Measurements from ENCODE around the gene ABCA3. TPM values are rescaled to one million over a fixed set of nuclear protein-coding genes. Genes with fewer than 3 reads are reported as not detected.

The ABCA3 gene
- total RNA-seq, 1 experiment from 2014 or later, result not detected

- no peaks in the 10 kb centered on the region for H3K9me3 ChIP-seq (replicated peaks)
Measured at GRCh38 chr16:2287916-2288547, 52.5 kb downstream of the ABCA3 start.

GRCh38 chr16:2286550-2286949 is 54.0 kb downstream of the ABCA3 start:
- Histone ChIP-seq H3K4me1 (replicated peaks) (no peaks in the 10 kb centered on the region), H3K4me3 (no peak overlapping the region), H3K27ac (no peak overlapping the region), H3K9me3 (replicated peaks) (no peaks in the 10 kb centered on the region), H3K27me3 (replicated peaks) (peaks cover 78% of the 10 kb centered on the region), H3K36me3 (no peaks in the 10 kb centered on the region)
- DNase-seq (ENCODE audit: low read depth in 1 of 2, low spot score in 2 of 2), result no peak

More at GRCh38 chr16:2287916-2288547, 52.5 kb downstream of the ABCA3 start:
- Histone ChIP-seq H3K4me3 (no peak overlapping the region), H3K27ac (no peak overlapping the region), H3K36me3 (no peaks in the 10 kb centered on the region), H3K27me3 (replicated peaks) (peaks cover 80% of the 10 kb centered on the region), H3K4me1 (replicated peaks) (no peaks in the 10 kb centered on the region)
- no peak for DNase-seq (ENCODE audit: low read depth in 1 of 2, low spot score in 2 of 2)

GRCh38 chr16:2285731-2286191 is 54.8 kb downstream of the ABCA3 start:
- no peaks in the 10 kb centered on the region for H3K36me3 ChIP-seq
- no peaks in the 10 kb centered on the region for H3K4me1 ChIP-seq (replicated peaks)
- peaks cover 83% of the 10 kb centered on the region for H3K27me3 ChIP-seq (replicated peaks)
- no peak for DNase-seq (ENCODE audit: low read depth in 1 of 2, low spot score in 2 of 2)
- H3K27ac ChIP-seq, result no peak overlapping the region
- H3K4me3 ChIP-seq, result no peak overlapping the region
- H3K9me3 ChIP-seq (replicated peaks), result no peaks in the 10 kb centered on the region

- DNase-seq (ENCODE audit: low read depth in 1 of 2, low spot score in 2 of 2), result no peak
- no peak overlapping the region for H3K4me3 ChIP-seq
- H3K9me3 ChIP-seq (replicated peaks), result no peaks in the 10 kb centered on the region
- no peak overlapping the region for H3K27ac ChIP-seq
- no peaks in the 10 kb centered on the region for H3K36me3 ChIP-seq
- H3K4me1 ChIP-seq (replicated peaks), result no peaks in the 10 kb centered on the region
- peaks cover 81% of the 10 kb centered on the region for H3K27me3 ChIP-seq (replicated peaks)
Measured at GRCh38 chr16:2284797-2285576, 55.5 kb downstream of the ABCA3 start.

GRCh38 chr16:2284001-2284770 is 56.3 kb downstream of the ABCA3 start:
- DNase-seq (ENCODE audit: low read depth in 1 of 2, low spot score in 2 of 2), result no peak
- no peaks in the 10 kb centered on the region for H3K36me3 ChIP-seq
- no peak overlapping the region for H3K4me3 ChIP-seq
- H3K27me3 ChIP-seq (replicated peaks), result peaks cover 84% of the 10 kb centered on the region
- H3K4me1 ChIP-seq (replicated peaks), result no peaks in the 10 kb centered on the region
- H3K27ac ChIP-seq, result no peak overlapping the region
- no peaks in the 10 kb centered on the region for H3K9me3 ChIP-seq (replicated peaks)

- H3K27ac ChIP-seq, result no peak overlapping the region
- H3K36me3 ChIP-seq, result no peaks in the 10 kb centered on the region
- no peak overlapping the region for H3K4me3 ChIP-seq
- no peak for DNase-seq (ENCODE audit: low read depth in 1 of 2, low spot score in 2 of 2)
- no peaks in the 10 kb centered on the region for H3K9me3 ChIP-seq (replicated peaks)
- H3K4me1 ChIP-seq (replicated peaks), result no peaks in the 10 kb centered on the region
- H3K27me3 ChIP-seq (replicated peaks), result peaks cover 88% of the 10 kb centered on the region
Measured at GRCh38 chr16:2282866-2283555, 57.5 kb downstream of the ABCA3 start.

GRCh38 chr16:2282262-2282661 is 58.3 kb downstream of the ABCA3 start:
- H3K4me1 ChIP-seq (replicated peaks), result no peaks in the 10 kb centered on the region
- no peak overlapping the region for H3K4me3 ChIP-seq
- peaks cover 86% of the 10 kb centered on the region for H3K27me3 ChIP-seq (replicated peaks)
- DNase-seq (ENCODE audit: low read depth in 1 of 2, low spot score in 2 of 2), result no peak
- H3K36me3 ChIP-seq, result no peaks in the 10 kb centered on the region
- no peak overlapping the region for H3K27ac ChIP-seq
- H3K9me3 ChIP-seq (replicated peaks), result no peaks in the 10 kb centered on the region

GRCh38 chr16:2280981-2281542 is 59.5 kb downstream of the ABCA3 start:
- Histone ChIP-seq H3K4me1 (replicated peaks) (no peaks in the 10 kb centered on the region), H3K4me3 (no peak overlapping the region), H3K27ac (no peak overlapping the region), H3K9me3 (replicated peaks) (no peaks in the 10 kb centered on the region), H3K36me3 (no peaks in the 10 kb centered on the region), H3K27me3 (replicated peaks) (peaks cover 87% of the 10 kb centered on the region)
- DNase-seq (ENCODE audit: low read depth in 1 of 2, low spot score in 2 of 2), result no peak

- DNase-seq (ENCODE audit: low read depth in 1 of 2, low spot score in 2 of 2), result no peak
Measured at GRCh38 chr16:2280461-2280860, 60.1 kb downstream of the ABCA3 start.

GRCh38 chr16:2278956-2279800 is 61.4 kb downstream of the ABCA3 start:
- Histone ChIP-seq H3K27ac (no peak overlapping the region), H3K36me3 (no peaks in the 10 kb centered on the region), H3K4me3 (no peak overlapping the region), H3K27me3 (replicated peaks) (peaks cover 75% of the 10 kb centered on the region), H3K4me1 (replicated peaks) (no peaks in the 10 kb centered on the region), H3K9me3 (replicated peaks) (no peaks in the 10 kb centered on the region)
- DNase-seq (ENCODE audit: low read depth in 1 of 2, low spot score in 2 of 2), result no peak

More at GRCh38 chr16:2280461-2280860, 60.1 kb downstream of the ABCA3 start:
- Histone ChIP-seq H3K4me1 (replicated peaks) (no peaks in the 10 kb centered on the region), H3K27ac (no peak overlapping the region), H3K27me3 (replicated peaks) (peaks cover 85% of the 10 kb centered on the region), H3K4me3 (no peak overlapping the region), H3K36me3 (no peaks in the 10 kb centered on the region), H3K9me3 (replicated peaks) (no peaks in the 10 kb centered on the region)

GRCh38 chr16:2278272-2278608 is 62.3 kb downstream of the ABCA3 start:
- peaks cover 66% of the 10 kb centered on the region for H3K27me3 ChIP-seq (replicated peaks)
- H3K4me1 ChIP-seq (replicated peaks), result no peaks in the 10 kb centered on the region
- H3K36me3 ChIP-seq, result no peaks in the 10 kb centered on the region
- no peaks in the 10 kb centered on the region for H3K9me3 ChIP-seq (replicated peaks)
- no peak overlapping the region for H3K27ac ChIP-seq
- DNase-seq (ENCODE audit: low read depth in 1 of 2, low spot score in 2 of 2), result no peak
- no peak overlapping the region for H3K4me3 ChIP-seq

GRCh38 chr16:2277466-2278271 is 62.9 kb downstream of the ABCA3 start:
- Histone ChIP-seq H3K4me1 (replicated peaks) (no peaks in the 10 kb centered on the region), H3K27ac (no peak overlapping the region), H3K36me3 (no peaks in the 10 kb centered on the region), H3K9me3 (replicated peaks) (no peaks in the 10 kb centered on the region), H3K4me3 (no peak overlapping the region), H3K27me3 (replicated peaks) (peaks cover 62% of the 10 kb centered on the region)
- no peak for DNase-seq (ENCODE audit: low read depth in 1 of 2, low spot score in 2 of 2)
